Panc1 (cell line): ENCODE data around the gene DHFR2. TPM values are rescaled to one million over a fixed set of nuclear protein-coding genes. Genes with fewer than 3 reads are reported as not detected.

Experiments used
- total RNA-seq: library from RNA; stranded (reverse); gene quantifications from one replicate; pipeline ENCODE4 v1.2.1, GENCODE V29; 2021; ENCODE audit not compliant: unreplicated experiment

DHFR2 gene
- total RNA-seq, 1 experiment from 2014 or later = 2.7 TPM

Other genes with a start within 250 kb of the DHFR2 start
- 16.8 TPM for gene PROS1, start 89.0 kb downstream of the DHFR2 start, total RNA-seq
- gene ARL13B, start 82.8 kb downstream of the DHFR2 start, total RNA-seq = 26.6 TPM
- gene STX19, start 34.3 kb downstream of the DHFR2 start, total RNA-seq = not detected
- 14.4 TPM for gene NSUN3, start 145 bp upstream of the DHFR2 start, total RNA-seq